Cortex of kidney (tissue), 1 donor: ENCODE results near the gene USP12.

Experiments used
- DNase-seq: peaks from one replicate; lab custom pipeline; 2025; lab: John Stamatoyannopoulos, UW

Gene USP12

GRCh38 chr13:27120811-27121210, 50.8 kb downstream of the USP12 start:
- DNase-seq, result no peak

- DNase-seq, result no peak
These were observed 51.6 kb downstream of the USP12 start for GRCh38 chr13:27120011-27120410.

GRCh38 chr13:27118428-27119054, 53.1 kb downstream of the USP12 start:
- DNase-seq, result no peak

GRCh38 chr13:27117952-27118351, 53.7 kb downstream of the USP12 start:
- DNase-seq, result no peak

GRCh38 chr13:27117158-27117557, 54.5 kb downstream of the USP12 start:
- DNase-seq, result no peak

GRCh38 chr13:27113436-27113835, 58.2 kb downstream of the USP12 start:
- DNase-seq, result no peak

- no peak for DNase-seq
These were observed 59.6 kb downstream of the USP12 start for GRCh38 chr13:27112006-27112405.

- DNase-seq, result no peak
These were observed 61.4 kb downstream of the USP12 start for GRCh38 chr13:27110056-27110746.

GRCh38 chr13:27106144-27106543, 65.5 kb downstream of the USP12 start:
- no peak for DNase-seq

- no peak for DNase-seq
These were observed 67.0 kb downstream of the USP12 start for GRCh38 chr13:27104606-27105005.

- DNase-seq, result no peak
These were observed 69.8 kb downstream of the USP12 start for GRCh38 chr13:27101847-27102246.

- no peak for DNase-seq
These were observed 70.3 kb downstream of the USP12 start for GRCh38 chr13:27101289-27101688.

- DNase-seq, result no peak
These were observed 73.9 kb downstream of the USP12 start for GRCh38 chr13:27097691-27098090.

- no peak for DNase-seq
These were observed 80.2 kb downstream of the USP12 start for GRCh38 chr13:27091451-27091850.

- DNase-seq, result no peak
These were observed 83.0 kb downstream of the USP12 start for GRCh38 chr13:27088619-27089018.

- DNase-seq, result no peak
These were observed 84.9 kb downstream of the USP12 start for GRCh38 chr13:27086599-27087265.

- DNase-seq, result no peak
These were observed 88.4 kb downstream of the USP12 start for GRCh38 chr13:27083183-27083582.

- no peak for DNase-seq
These were observed 89.5 kb downstream of the USP12 start for GRCh38 chr13:27081893-27082679.

GRCh38 chr13:27080018-27080948, 91.3 kb downstream of the USP12 start:
- no peak for DNase-seq

- no peak for DNase-seq
These were observed 92.1 kb downstream of the USP12 start for GRCh38 chr13:27079421-27079958.

- DNase-seq, result no peak
These were observed 94.2 kb downstream of the USP12 start for GRCh38 chr13:27077451-27077850.
